SU-DHL-6 (cell line): Measurements from ENCODE around the gene IRAK1.
A peak's percentile ranks its signal among the peaks of the same experiment; 100 is the strongest.

Experiments
- H2AFZ ChIP-seq: fragments of 200-600 bp; sonication (generic); 2 replicates; pipeline ENCODE4 v1.6.1; 2014; ENCODE audit warnings: low read depth, mild to moderate bottlenecking, moderate library complexity, mixed read lengths, antibody characterized with exemption, low read length; ENCODE audit not compliant: severe bottlenecking
- H3F3A ChIP-seq: fragments of 200-600 bp; shearing (Covaris generic); 2 replicates; pipeline ENCODE4 v1.6.0; 2016; ENCODE audit warnings: antibody characterized with exemption, mild to moderate bottlenecking; ENCODE audit not compliant: insufficient read depth
- H3K27ac ChIP-seq: fragments of 200-600 bp; sonication (generic); 2 replicates; pipeline ENCODE4 v1.5.1; 2016; ENCODE audit warnings: low read depth, mild to moderate bottlenecking, low read length, moderate library complexity, mixed read lengths
- H3K27me3 ChIP-seq: fragments of 200-600 bp; sonication (generic), shearing (Covaris generic); 2 replicates; pipeline ENCODE4 v1.6.0; 2014; ENCODE audit warnings: mild to moderate bottlenecking, low read length
- H3K36me3 ChIP-seq: fragments of 200-600 bp; sonication (generic); 2 replicates; pipeline ENCODE4 v1.6.1; 2014; ENCODE audit warnings: mild to moderate bottlenecking, low read length, mixed read lengths
- H3K4me2 ChIP-seq: fragments of 300-600, 200-600 bp; shearing (Covaris generic), sonication (generic); 2 replicates; pipeline ENCODE4 v1.6.0; 2014; ENCODE audit warnings: low read length, low read depth, mild to moderate bottlenecking; ENCODE audit not compliant: poor library complexity, severe bottlenecking
- H3K4me3 ChIP-seq: fragments of 200-600 bp; sonication (generic); 2 replicates; pipeline ENCODE4 v1.5.1; 2014; ENCODE audit warnings: antibody characterized with exemption, low read length, mild to moderate bottlenecking, mixed read lengths; ENCODE audit not compliant: insufficient read depth, poor library complexity, severe bottlenecking
- H3K79me2 ChIP-seq: fragments of 200-600 bp; sonication (generic); 2 replicates; pipeline ENCODE4 v1.6.1; 2014; ENCODE audit warnings: mild to moderate bottlenecking, low read length, moderate library complexity; ENCODE audit not compliant: insufficient read depth
- H3K9ac ChIP-seq: fragments of 200-600 bp; sonication (generic); 2 replicates; pipeline ENCODE4 v1.7.0; 2014; ENCODE audit warnings: mild to moderate bottlenecking, low read length
- H3K9me2 ChIP-seq: fragments of 200-600 bp; sonication (generic); replicated peaks from 2 replicates; pipeline ENCODE4 v1.6.1; 2014; ENCODE audit warnings: low read length; ENCODE audit not compliant: insufficient read depth
- H3K9me3 ChIP-seq: fragments of 200-600 bp; sonication (generic); 2 replicates; pipeline ENCODE4 v1.6.1; 2014; ENCODE audit warnings: low read length, mixed read lengths; ENCODE audit not compliant: insufficient read depth
- H4K20me1 ChIP-seq: fragments of 200-600 bp; sonication (generic); 2 replicates; pipeline ENCODE4 v1.6.1; 2014; ENCODE audit warnings: low read depth, mild to moderate bottlenecking, antibody characterized with exemption, low read length, moderate library complexity, mixed read lengths
- CTCF ChIP-seq: fragments of 200-600 bp; sonication (generic); IDR thresholded peaks from one replicate; pipeline ENCODE4 v1.5.1; 2017; ENCODE audit warnings: antibody characterized with exemption, mild to moderate bottlenecking, low read length, moderate library complexity; ENCODE audit not compliant: insufficient read depth, poor library complexity, severe bottlenecking
- EZH2phosphoT487 ChIP-seq: fragments of 200-600 bp; sonication (generic), shearing (Covaris generic); conservative IDR thresholded peaks from 2 replicates; pipeline ENCODE4 v1.6.1; 2018; ENCODE audit warnings: mild to moderate bottlenecking, antibody characterized with exemption, low read length, moderate library complexity, mixed read lengths

The IRAK1 gene

GRCh38 chrX:153969904-153970356 lies 49.8 kb downstream of the IRAK1 start:
- Histone ChIP-seq H2AFZ (no peak overlapping the region), H3K4me2 (peak overlapping the region; percentile 96), H3K27me3 (no peaks in the 10 kb centered on the region), H3K9ac (peak overlapping the region; percentile 100), H3K36me3 (0 out of 2 replicates have a peak, but pooled peaks cover 4% of the 10 kb centered on the region), H3K4me3 (peak overlapping the region; percentile 96), H3K27ac (peak overlapping the region; percentile 99), H4K20me1 (peaks cover 14% of the 10 kb centered on the region), H3K79me2 (peaks cover 65% of the 10 kb centered on the region), H3K9me3 (no peaks in the 10 kb centered on the region), H3F3A (peaks cover 4% of the 10 kb centered on the region; the same call in 1 of the 2 replicates), H3K9me2 (no peaks in the 10 kb centered on the region)
- no peak for TF ChIP-seq CTCF
- no peak for TF ChIP-seq EZH2phosphoT487

GRCh38 chrX:153969125-153969903 lies 50.4 kb downstream of the IRAK1 start:
- H4K20me1 ChIP-seq: peaks cover 19% of the 10 kb centered on the region
- peak overlapping the region; percentile 96 for H3K4me3 ChIP-seq
- no peaks in the 10 kb centered on the region for H3K27me3 ChIP-seq
- TF ChIP-seq EZH2phosphoT487 (no peak), CTCF (no peak)
- peak overlapping the region; percentile 100 for H3K9ac ChIP-seq
- peaks cover 4% of the 10 kb centered on the region; the same call in 1 of the 2 replicates for H3F3A ChIP-seq
- peak overlapping the region; percentile 96 for H3K4me2 ChIP-seq
- H3K79me2 ChIP-seq: peaks cover 71% of the 10 kb centered on the region
- peak overlapping the region; percentile 99 for H3K27ac ChIP-seq
- H3K9me2 ChIP-seq: no peaks in the 10 kb centered on the region
- no peaks in the 10 kb centered on the region for H3K9me3 ChIP-seq
- no peak overlapping the region for H2AFZ ChIP-seq
- 0 out of 2 replicates have a peak, but pooled peaks cover 4% of the 10 kb centered on the region for H3K36me3 ChIP-seq

GRCh38 chrX:153968754-153969124 lies 51.0 kb downstream of the IRAK1 start:
- H3K4me2 ChIP-seq: peak overlapping the region; percentile 96
- H3K9ac ChIP-seq: peak overlapping the region; percentile 100
- H3K36me3 ChIP-seq: 0 out of 2 replicates have a peak, but pooled peaks cover 4% of the 10 kb centered on the region
- H3K9me2 ChIP-seq: no peaks in the 10 kb centered on the region
- no peak overlapping the region for H2AFZ ChIP-seq
- peaks cover 77% of the 10 kb centered on the region for H3K79me2 ChIP-seq
- no peak for TF ChIP-seq CTCF
- TF ChIP-seq EZH2phosphoT487: no peak
- no peaks in the 10 kb centered on the region for H3K9me3 ChIP-seq
- H4K20me1 ChIP-seq: peaks cover 19% of the 10 kb centered on the region
- H3F3A ChIP-seq: peaks cover 4% of the 10 kb centered on the region; the same call in 1 of the 2 replicates
- H3K27ac ChIP-seq: peak overlapping the region; percentile 99
- no peaks in the 10 kb centered on the region for H3K27me3 ChIP-seq
- peak overlapping the region; percentile 96 for H3K4me3 ChIP-seq
